ENCODE data around the gene KIF1B. TPM values are rescaled to one million over a fixed set of nuclear protein-coding genes. Genes with fewer than 3 reads are reported as not detected.

KIF1B gene
- polyA plus RNA-seq, 1 of the 3 experiments (the other 2 are of a cell fraction): 6.8 TPM

GRCh38 chr1:10185759-10186158, 24.6 kb upstream of the KIF1B start:
- H3K4me1 ChIP-seq (ENCODE audit: control insufficient read depth in 1 of 2, insufficient read depth in 2 of 2, low read depth in 1 of 2, low read length in 1 of 2): no peaks in the 10 kb centered on the region; a peak in 1 of 4 replicates
- no peaks in the 10 kb centered on the region for H3K79me2 ChIP-seq (ENCODE audit: insufficient read depth)
- no peaks in the 10 kb centered on the region for H3K9me2 ChIP-seq
- H3K27ac ChIP-seq (ENCODE audit: low read depth in 2 of 2, low read length in 1 of 2): no peak overlapping the region
- no peak overlapping the region for H3K9ac ChIP-seq
- no peak overlapping the region for H3K4me2 ChIP-seq
- ChIA-PET CTCF (interaction anchor here (1.6 kb wide), 1 partner anchor 33 kb away, joined by 4 read pairs; no protein-coding TSS in a partner anchor), POLR2A (no interaction called here)
- no peak for DNase-seq
- TF ChIP-seq, protein P1, sequence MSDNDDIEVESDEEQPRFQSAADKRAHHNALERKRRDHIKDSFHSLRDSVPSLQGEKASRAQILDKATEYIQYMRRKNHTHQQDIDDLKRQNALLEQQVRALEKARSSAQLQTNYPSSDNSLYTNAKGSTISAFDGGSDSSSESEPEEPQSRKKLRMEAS (IDR thresholded peaks at IDR 0.05; ENCODE audit: low read depth): no peak
- TF ChIP-seq FOSL2 (IDR thresholded peaks at IDR 0.05; ENCODE audit: borderline replicate concordance, low read depth) (no peak), MEF2A (IDR thresholded peaks at IDR 0.05; ENCODE audit: borderline replicate concordance, low read depth) (no peak), RCOR1 (IDR thresholded peaks at IDR 0.05; ENCODE audit: low read length) (no peak), SIN3A (IDR thresholded peaks at IDR 0.05; ENCODE audit: borderline replicate concordance, low read depth, low read length) (no peak), TAF1 (IDR thresholded peaks at IDR 0.05; ENCODE audit: borderline replicate concordance, low read depth, low read length) (no peak), TEAD4 (IDR thresholded peaks at IDR 0.05; ENCODE audit: borderline replicate concordance, insufficient read depth) (no peak)
- TF ChIP-seq, protein P2, sequence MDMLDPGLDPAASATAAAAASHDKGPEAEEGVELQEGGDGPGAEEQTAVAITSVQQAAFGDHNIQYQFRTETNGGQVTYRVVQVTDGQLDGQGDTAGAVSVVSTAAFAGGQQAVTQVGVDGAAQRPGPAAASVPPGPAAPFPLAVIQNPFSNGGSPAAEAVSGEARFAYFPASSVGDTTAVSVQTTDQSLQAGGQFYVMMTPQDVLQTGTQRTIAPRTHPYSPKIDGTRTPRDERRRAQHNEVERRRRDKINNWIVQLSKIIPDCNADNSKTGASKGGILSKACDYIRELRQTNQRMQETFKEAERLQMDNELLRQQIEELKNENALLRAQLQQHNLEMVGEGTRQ (IDR thresholded peaks at IDR 0.05; ENCODE audit: borderline replicate concordance, low read depth, low read length): no peak
- TF ChIP-seq, protein P3, sequence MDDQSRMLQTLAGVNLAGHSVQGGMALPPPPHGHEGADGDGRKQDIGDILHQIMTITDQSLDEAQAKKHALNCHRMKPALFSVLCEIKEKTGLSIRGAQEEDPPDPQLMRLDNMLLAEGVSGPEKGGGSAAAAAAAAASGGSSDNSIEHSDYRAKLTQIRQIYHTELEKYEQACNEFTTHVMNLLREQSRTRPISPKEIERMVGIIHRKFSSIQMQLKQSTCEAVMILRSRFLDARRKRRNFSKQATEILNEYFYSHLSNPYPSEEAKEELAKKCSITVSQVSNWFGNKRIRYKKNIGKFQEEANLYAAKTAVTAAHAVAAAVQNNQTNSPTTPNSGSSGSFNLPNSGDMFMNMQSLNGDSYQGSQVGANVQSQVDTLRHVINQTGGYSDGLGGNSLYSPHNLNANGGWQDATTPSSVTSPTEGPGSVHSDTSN (IDR thresholded peaks at IDR 0.05): no peak
- H3F3A ChIP-seq (replicated peaks; ENCODE audit: insufficient read depth): peaks cover 5% of the 10 kb centered on the region
- H3K4me3 ChIP-seq (ENCODE audit: low read depth in 2 of 2, low read length in 1 of 2): no peak overlapping the region
- WGBS (ENCODE audit: low lambda C conversion rate): 96% methylated on average over 2 of the region's 2 CpGs
- no peaks in the 10 kb centered on the region for H4K20me1 ChIP-seq (ENCODE audit: insufficient read depth)
- no peak overlapping the region for H2AFZ ChIP-seq (ENCODE audit: low read depth)
- H3K27me3 ChIP-seq (ENCODE audit: insufficient read depth): no peaks in the 10 kb centered on the region
- H3K9me3 ChIP-seq: no peaks in the 10 kb centered on the region
- H3K36me3 ChIP-seq (replicated peaks in 1 of 2; ENCODE audit: control insufficient read depth in 1 of 2, insufficient read depth in 2 of 2, low read length in 1 of 2): no peaks in the 10 kb centered on the region

- Histone ChIP-seq H3K9ac (no peak overlapping the region), H3K4me3 (ENCODE audit: low read depth in 2 of 2, low read length in 1 of 2) (no peak overlapping the region), H3K4me1 (ENCODE audit: control insufficient read depth in 1 of 2, insufficient read depth in 2 of 2, low read depth in 1 of 2, low read length in 1 of 2) (no peaks in the 10 kb centered on the region; a peak in 1 of 4 replicates), H3K27ac (ENCODE audit: low read depth in 2 of 2, low read length in 1 of 2) (no peak overlapping the region), H4K20me1 (ENCODE audit: insufficient read depth) (no peaks in the 10 kb centered on the region), H3K79me2 (ENCODE audit: insufficient read depth) (no peaks in the 10 kb centered on the region), H3F3A (replicated peaks; ENCODE audit: insufficient read depth) (peaks cover 5% of the 10 kb centered on the region), H3K27me3 (ENCODE audit: insufficient read depth) (no peaks in the 10 kb centered on the region), H3K9me2 (no peaks in the 10 kb centered on the region), H2AFZ (ENCODE audit: low read depth) (no peak overlapping the region), H3K4me2 (no peak overlapping the region), H3K9me3 (no peaks in the 10 kb centered on the region), H3K36me3 (replicated peaks in 1 of 2; ENCODE audit: control insufficient read depth in 1 of 2, insufficient read depth in 2 of 2, low read length in 1 of 2) (no peaks in the 10 kb centered on the region)
- 90% methylated on average over 12 of the region's 12 CpGs for WGBS (ENCODE audit: low lambda C conversion rate)
- no peak for DNase-seq
- ChIA-PET CTCF (interaction anchor here (0.8 kb wide), 1 partner anchor 309 kb away, joined by 3 read pairs; no protein-coding TSS in a partner anchor), POLR2A (no interaction called here)
- TF ChIP-seq, protein P2 (IDR thresholded peaks at IDR 0.05; ENCODE audit: borderline replicate concordance, low read depth, low read length): no peak
- TF ChIP-seq, protein P4, sequence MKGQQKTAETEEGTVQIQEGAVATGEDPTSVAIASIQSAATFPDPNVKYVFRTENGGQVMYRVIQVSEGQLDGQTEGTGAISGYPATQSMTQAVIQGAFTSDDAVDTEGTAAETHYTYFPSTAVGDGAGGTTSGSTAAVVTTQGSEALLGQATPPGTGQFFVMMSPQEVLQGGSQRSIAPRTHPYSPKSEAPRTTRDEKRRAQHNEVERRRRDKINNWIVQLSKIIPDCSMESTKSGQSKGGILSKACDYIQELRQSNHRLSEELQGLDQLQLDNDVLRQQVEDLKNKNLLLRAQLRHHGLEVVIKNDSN (IDR thresholded peaks at IDR 0.05; ENCODE audit: borderline replicate concordance, low read depth): no peak
- TF ChIP-seq GATA2 (CRISPR knock-in tag; IDR thresholded peaks at IDR 0.05) (no peak), ELF1 (IDR thresholded peaks at IDR 0.05) (no peak), MEF2A (IDR thresholded peaks at IDR 0.05; ENCODE audit: borderline replicate concordance, low read depth) (no peak), RCOR1 (IDR thresholded peaks at IDR 0.05; ENCODE audit: low read length) (no peak), GABPA (IDR thresholded peaks at IDR 0.05; ENCODE audit: low read depth) (no peak), YY1 (IDR thresholded peaks at IDR 0.05; ENCODE audit: low read depth) (no peak), RXRA (IDR thresholded peaks at IDR 0.05; ENCODE audit: borderline replicate concordance, low read depth) (no peak), SIN3A (IDR thresholded peaks at IDR 0.05; ENCODE audit: borderline replicate concordance, low read depth, low read length) (no peak)
- TF ChIP-seq, protein P1 (IDR thresholded peaks at IDR 0.05; ENCODE audit: low read depth): no peak
- TF ChIP-seq, protein P5, sequence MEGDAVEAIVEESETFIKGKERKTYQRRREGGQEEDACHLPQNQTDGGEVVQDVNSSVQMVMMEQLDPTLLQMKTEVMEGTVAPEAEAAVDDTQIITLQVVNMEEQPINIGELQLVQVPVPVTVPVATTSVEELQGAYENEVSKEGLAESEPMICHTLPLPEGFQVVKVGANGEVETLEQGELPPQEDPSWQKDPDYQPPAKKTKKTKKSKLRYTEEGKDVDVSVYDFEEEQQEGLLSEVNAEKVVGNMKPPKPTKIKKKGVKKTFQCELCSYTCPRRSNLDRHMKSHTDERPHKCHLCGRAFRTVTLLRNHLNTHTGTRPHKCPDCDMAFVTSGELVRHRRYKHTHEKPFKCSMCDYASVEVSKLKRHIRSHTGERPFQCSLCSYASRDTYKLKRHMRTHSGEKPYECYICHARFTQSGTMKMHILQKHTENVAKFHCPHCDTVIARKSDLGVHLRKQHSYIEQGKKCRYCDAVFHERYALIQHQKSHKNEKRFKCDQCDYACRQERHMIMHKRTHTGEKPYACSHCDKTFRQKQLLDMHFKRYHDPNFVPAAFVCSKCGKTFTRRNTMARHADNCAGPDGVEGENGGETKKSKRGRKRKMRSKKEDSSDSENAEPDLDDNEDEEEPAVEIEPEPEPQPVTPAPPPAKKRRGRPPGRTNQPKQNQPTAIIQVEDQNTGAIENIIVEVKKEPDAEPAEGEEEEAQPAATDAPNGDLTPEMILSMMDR (IDR thresholded peaks at IDR 0.05): no peak
- TF ChIP-seq, protein P3 (IDR thresholded peaks at IDR 0.05): no peak
These were observed 23.9 kb upstream of the KIF1B start for GRCh38 chr1:10186331-10187025.

All from SK-N-SH (cell line).